ENCODE measurements around the gene CCNJL.
"Not testable (repeated sequence)": the region's sequence is repeated elsewhere in the genome, so short reads cannot be mapped to it uniquely, and the experiment has no call there.

The CCNJL gene

GRCh38 chr5:160254706-160255105 lies 57.7 kb downstream of the CCNJL start:
- Histone ChIP-seq H3K27ac (ENCODE audit: low read depth, low read length) (no peak overlapping the region), H3K9me3 (ENCODE audit: control insufficient read depth in 5 of 5, low read length in 5 of 5) (no peaks in the 10 kb centered on the region), H3K4me1 (ENCODE audit: control insufficient read depth in 5 of 5, insufficient read depth in 5 of 5, low read length in 5 of 5) (no peaks in the 10 kb centered on the region), H3K36me3 (ENCODE audit: control insufficient read depth in 5 of 5, insufficient read depth in 5 of 5, low read length in 5 of 5) (peaks cover 0 to 15% (median 2%) of the 10 kb centered on the region in 5 donors), H3K4me3 (ENCODE audit: low read depth in 1 of 5, low read length in 5 of 5) (no peak overlapping the region), H3K27me3 (ENCODE audit: control insufficient read depth in 5 of 5, insufficient read depth in 4 of 5, low read length in 5 of 5) (no peaks in the 10 kb centered on the region), H3K9ac (ENCODE audit: low read length in 5 of 5) (no peak overlapping the region)

DNA sequence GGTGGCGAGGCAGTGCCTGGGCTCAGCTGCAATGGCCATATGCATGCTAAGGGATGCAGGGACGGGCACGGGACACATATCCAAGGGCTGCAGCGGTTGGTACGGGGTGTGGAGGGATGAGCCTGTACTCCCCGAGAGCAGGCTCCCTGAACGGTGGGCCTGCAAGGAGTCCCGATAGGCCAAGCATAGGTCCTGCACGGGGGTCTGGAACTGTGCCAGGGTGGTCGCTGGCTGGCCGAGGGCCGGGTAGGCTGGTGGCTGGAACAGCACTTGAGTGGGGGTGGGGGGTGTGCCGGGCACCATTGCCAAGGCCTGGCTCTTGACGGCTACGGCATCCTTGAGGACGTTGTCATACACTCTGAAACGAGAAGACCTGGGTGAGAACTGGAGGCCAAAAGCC lies 58.9 kb downstream of the CCNJL start:
- Histone ChIP-seq H3K27me3 (ENCODE audit: control insufficient read depth in 5 of 5, insufficient read depth in 4 of 5, low read length in 5 of 5) (no peaks in the 10 kb centered on the region), H3K36me3 (ENCODE audit: control insufficient read depth in 5 of 5, insufficient read depth in 5 of 5, low read length in 5 of 5) (peaks cover 0 to 15% (median 2%) of the 10 kb centered on the region in 5 donors), H3K9ac (ENCODE audit: low read length in 5 of 5) (no peak overlapping the region), H3K4me1 (ENCODE audit: control insufficient read depth in 5 of 5, insufficient read depth in 5 of 5, low read length in 5 of 5) (no peaks in the 10 kb centered on the region), H3K27ac (ENCODE audit: low read depth, low read length) (no peak overlapping the region), H3K9me3 (ENCODE audit: control insufficient read depth in 5 of 5, low read length in 5 of 5) (no peaks in the 10 kb centered on the region), H3K4me3 (ENCODE audit: low read depth in 1 of 5, low read length in 5 of 5) (no peak overlapping the region)

DNA sequence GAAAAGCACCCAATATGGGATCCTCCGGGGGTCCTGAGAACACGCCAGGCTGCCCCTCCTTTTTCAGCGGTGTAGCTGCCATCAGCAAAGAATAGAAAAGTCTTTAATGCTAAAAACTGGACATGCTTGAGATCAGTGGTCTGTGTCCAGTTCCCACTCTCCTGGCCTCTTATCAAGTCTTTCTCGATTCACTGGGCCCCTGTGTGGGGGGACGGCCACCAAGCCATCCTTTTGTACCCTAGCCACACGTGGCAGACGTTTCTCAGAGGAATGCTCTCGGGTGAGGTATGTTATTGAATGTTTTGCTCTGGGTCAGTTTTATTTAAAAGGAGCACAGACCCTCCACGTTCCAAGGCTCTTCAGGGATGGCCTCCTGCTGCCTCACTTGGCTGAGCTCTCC lies 59.4 kb downstream of the CCNJL start:
- Histone ChIP-seq H3K27ac (ENCODE audit: low read depth, low read length) (no peak overlapping the region), H3K36me3 (ENCODE audit: control insufficient read depth in 5 of 5, insufficient read depth in 5 of 5, low read length in 5 of 5) (peaks cover 0 to 15% (median 2%) of the 10 kb centered on the region in 5 donors), H3K9me3 (ENCODE audit: control insufficient read depth in 5 of 5, low read length in 5 of 5) (no peaks in the 10 kb centered on the region), H3K4me1 (ENCODE audit: control insufficient read depth in 5 of 5, insufficient read depth in 5 of 5, low read length in 5 of 5) (no peaks in the 10 kb centered on the region), H3K9ac (ENCODE audit: low read length in 5 of 5) (no peak overlapping the region), H3K4me3 (ENCODE audit: low read depth in 1 of 5, low read length in 5 of 5) (no peak overlapping the region), H3K27me3 (ENCODE audit: control insufficient read depth in 5 of 5, insufficient read depth in 4 of 5, low read length in 5 of 5) (no peaks in the 10 kb centered on the region)

- Histone ChIP-seq H3K9ac (ENCODE audit: low read length in 5 of 5) (no peak overlapping the region), H3K4me3 (ENCODE audit: low read depth in 1 of 5, low read length in 5 of 5) (no peak overlapping the region), H3K36me3 (ENCODE audit: control insufficient read depth in 5 of 5, insufficient read depth in 5 of 5, low read length in 5 of 5) (peaks cover 0 to 15% (median 2%) of the 10 kb centered on the region in 5 donors), H3K4me1 (ENCODE audit: control insufficient read depth in 5 of 5, insufficient read depth in 5 of 5, low read length in 5 of 5) (no peaks in the 10 kb centered on the region), H3K9me3 (ENCODE audit: control insufficient read depth in 5 of 5, low read length in 5 of 5) (no peaks in the 10 kb centered on the region), H3K27me3 (ENCODE audit: control insufficient read depth in 5 of 5, insufficient read depth in 4 of 5, low read length in 5 of 5) (no peaks in the 10 kb centered on the region), H3K27ac (ENCODE audit: low read depth, low read length) (no peak overlapping the region)
Observed at GRCh38 chr5:160251406-160252155, 60.8 kb downstream of the CCNJL start.

- no peak overlapping the region for H3K9ac ChIP-seq (ENCODE audit: low read length in 5 of 5)
- H3K4me1 ChIP-seq (ENCODE audit: control insufficient read depth in 5 of 5, insufficient read depth in 5 of 5, low read length in 5 of 5) = no peaks in the 10 kb centered on the region
- H3K4me3 ChIP-seq (ENCODE audit: low read depth in 1 of 5, low read length in 5 of 5) = no peak overlapping the region
- H3K9me3 ChIP-seq (ENCODE audit: control insufficient read depth in 5 of 5, low read length in 5 of 5) = no peaks in the 10 kb centered on the region
- H3K36me3 ChIP-seq (ENCODE audit: control insufficient read depth in 5 of 5, insufficient read depth in 5 of 5, low read length in 5 of 5) = peaks cover 0 to 15% (median 2%) of the 10 kb centered on the region in 5 donors
- H3K27ac ChIP-seq (ENCODE audit: low read depth, low read length) = no peak overlapping the region
- no peaks in the 10 kb centered on the region for H3K27me3 ChIP-seq (ENCODE audit: control insufficient read depth in 5 of 5, insufficient read depth in 4 of 5, low read length in 5 of 5)
Observed at GRCh38 chr5:160250826-160251225, 61.5 kb downstream of the CCNJL start.

GRCh38 chr5:160250226-160250625 lies 62.1 kb downstream of the CCNJL start:
- Histone ChIP-seq H3K27me3 (ENCODE audit: control insufficient read depth in 5 of 5, insufficient read depth in 4 of 5, low read length in 5 of 5) (no peaks in the 10 kb centered on the region), H3K9me3 (ENCODE audit: control insufficient read depth in 5 of 5, low read length in 5 of 5) (no peaks in the 10 kb centered on the region), H3K36me3 (ENCODE audit: control insufficient read depth in 5 of 5, insufficient read depth in 5 of 5, low read length in 5 of 5) (peaks cover 0 to 15% (median 2%) of the 10 kb centered on the region in 5 donors), H3K9ac (ENCODE audit: low read length in 5 of 5) (no peak overlapping the region), H3K4me1 (ENCODE audit: control insufficient read depth in 5 of 5, insufficient read depth in 5 of 5, low read length in 5 of 5) (no peaks in the 10 kb centered on the region), H3K4me3 (ENCODE audit: low read depth in 1 of 5, low read length in 5 of 5) (no peak overlapping the region), H3K27ac (ENCODE audit: low read depth, low read length) (no peak overlapping the region)

DNA sequence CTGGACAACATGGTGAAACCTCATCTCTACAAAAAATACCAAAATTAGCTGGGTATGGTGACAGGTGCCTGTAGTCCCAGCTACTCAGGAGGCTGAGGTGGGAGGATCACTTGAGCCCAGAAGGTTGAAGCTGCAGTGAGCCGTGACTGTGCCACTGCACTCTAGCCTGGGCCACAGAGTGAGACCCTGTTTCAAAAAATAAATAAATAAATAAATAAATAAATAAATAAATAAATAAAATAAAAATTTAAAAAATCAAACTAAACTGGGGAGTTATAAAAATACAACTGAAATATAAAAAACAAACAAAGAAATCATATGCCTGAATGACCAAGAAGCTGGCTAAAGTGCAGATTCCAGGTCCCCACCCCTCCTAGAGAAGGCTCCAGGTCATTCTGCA lies 62.8 kb downstream of the CCNJL start:
- H3K36me3 ChIP-seq (ENCODE audit: control insufficient read depth in 5 of 5, insufficient read depth in 5 of 5, low read length in 5 of 5) = peaks cover 0 to 15% (median 2%) of the 10 kb centered on the region in 5 donors
- not testable (repeated sequence) for H3K27me3 ChIP-seq (ENCODE audit: control insufficient read depth in 5 of 5, insufficient read depth in 4 of 5, low read length in 5 of 5); H3K27ac ChIP-seq (ENCODE audit: low read depth, low read length); H3K9ac ChIP-seq (ENCODE audit: low read length in 5 of 5); H3K9me3 ChIP-seq (ENCODE audit: control insufficient read depth in 5 of 5, low read length in 5 of 5); H3K4me1 ChIP-seq (ENCODE audit: control insufficient read depth in 5 of 5, insufficient read depth in 5 of 5, low read length in 5 of 5); H3K4me3 ChIP-seq (ENCODE audit: low read depth in 1 of 5, low read length in 5 of 5)

DNA sequence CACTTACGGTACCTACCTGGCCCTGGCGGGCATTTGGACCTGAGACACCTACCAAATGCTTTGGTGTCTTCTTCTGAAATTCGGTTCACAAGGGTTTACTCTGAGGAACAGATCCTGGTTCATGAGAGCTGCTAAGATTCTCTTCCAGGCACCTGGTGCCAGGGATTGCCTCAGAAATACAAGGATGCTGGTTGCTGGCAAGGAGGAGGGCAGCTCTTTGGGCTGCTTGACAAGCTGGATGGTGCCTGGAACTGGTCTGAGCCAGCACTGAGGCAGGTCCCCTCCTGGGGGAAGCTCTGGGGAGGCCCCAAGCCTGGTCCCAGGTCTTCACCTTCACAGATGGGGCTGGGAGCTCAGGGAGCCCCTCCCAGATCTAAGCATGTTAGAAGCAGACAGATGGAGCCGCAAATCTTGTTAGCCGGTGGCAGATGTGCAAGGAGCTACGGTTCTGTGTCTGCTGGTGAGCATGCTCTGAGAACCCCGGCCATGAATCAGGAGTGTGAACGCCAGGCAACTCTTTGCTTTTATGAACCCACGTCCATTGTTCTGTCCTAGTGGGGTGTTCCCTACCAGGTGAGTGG lies 66.8 kb downstream of the CCNJL start:
- peaks cover 0 to 5% (median 0%) of the 10 kb centered on the region in 5 donors for H3K27me3 ChIP-seq (ENCODE audit: control insufficient read depth in 5 of 5, insufficient read depth in 4 of 5, low read length in 5 of 5)
- no peak overlapping the region for H3K4me3 ChIP-seq (ENCODE audit: low read depth in 1 of 5, low read length in 5 of 5)
- H3K9ac ChIP-seq (ENCODE audit: low read length in 5 of 5) = no peak overlapping the region
- no peaks in the 10 kb centered on the region for H3K4me1 ChIP-seq (ENCODE audit: control insufficient read depth in 5 of 5, insufficient read depth in 5 of 5, low read length in 5 of 5)
- no peaks in the 10 kb centered on the region for H3K9me3 ChIP-seq (ENCODE audit: control insufficient read depth in 5 of 5, low read length in 5 of 5)
- no peaks in the 10 kb centered on the region for H3K36me3 ChIP-seq (ENCODE audit: control insufficient read depth in 5 of 5, insufficient read depth in 5 of 5, low read length in 5 of 5)
- no peak overlapping the region for H3K27ac ChIP-seq (ENCODE audit: low read depth, low read length)

DNA sequence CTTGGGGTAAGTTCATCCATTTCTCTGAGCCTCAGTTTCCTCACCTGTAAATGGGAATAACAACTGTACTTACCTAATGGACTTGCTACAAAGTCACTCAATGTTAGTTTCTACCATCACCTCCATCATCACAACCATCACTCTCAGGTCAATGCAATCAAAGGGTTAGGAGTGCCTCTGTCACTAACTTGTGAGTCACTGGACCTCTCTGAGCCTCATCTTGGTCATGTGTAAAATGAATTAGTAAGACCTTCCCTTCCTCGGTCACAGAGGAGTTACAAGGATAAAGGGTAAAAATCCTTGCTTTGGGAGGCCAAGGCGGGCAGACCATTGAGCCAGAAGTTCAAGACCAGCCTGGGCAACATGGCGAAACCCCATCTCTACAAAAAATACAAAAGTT lies 70.2 kb downstream of the CCNJL start:
- Histone ChIP-seq H3K27me3 (ENCODE audit: control insufficient read depth in 5 of 5, insufficient read depth in 4 of 5, low read length in 5 of 5) (peaks cover 0 to 5% (median 0%) of the 10 kb centered on the region in 5 donors), H3K4me3 (ENCODE audit: low read depth in 1 of 5, low read length in 5 of 5) (no peak overlapping the region), H3K36me3 (ENCODE audit: control insufficient read depth in 5 of 5, insufficient read depth in 5 of 5, low read length in 5 of 5) (no peaks in the 10 kb centered on the region), H3K27ac (ENCODE audit: low read depth, low read length) (no peak overlapping the region), H3K4me1 (ENCODE audit: control insufficient read depth in 5 of 5, insufficient read depth in 5 of 5, low read length in 5 of 5) (no peaks in the 10 kb centered on the region), H3K9me3 (ENCODE audit: control insufficient read depth in 5 of 5, low read length in 5 of 5) (no peaks in the 10 kb centered on the region), H3K9ac (ENCODE audit: low read length in 5 of 5) (no peak overlapping the region)

DNA sequence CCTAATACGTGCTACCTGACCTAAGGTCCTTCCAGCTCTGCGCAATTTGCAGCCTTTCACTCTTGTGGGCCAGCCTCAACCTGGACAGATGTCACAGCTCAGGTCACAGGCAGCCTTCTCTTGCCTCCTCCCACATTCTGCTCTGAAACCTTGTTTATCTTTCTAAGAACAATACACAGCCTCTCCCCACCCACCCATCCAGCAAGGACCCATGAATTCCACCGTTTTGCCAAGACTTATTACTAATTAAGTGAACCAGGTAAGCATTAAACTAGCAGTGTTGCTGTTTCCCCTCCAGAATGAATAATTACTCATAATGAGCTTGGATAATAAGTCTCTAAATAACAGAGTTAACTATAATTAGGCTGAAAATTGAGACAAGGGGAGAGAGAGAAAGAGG lies 72.0 kb downstream of the CCNJL start:
- H3K27ac ChIP-seq (ENCODE audit: low read depth, low read length) = no peak overlapping the region
- no peaks in the 10 kb centered on the region for H3K4me1 ChIP-seq (ENCODE audit: control insufficient read depth in 5 of 5, insufficient read depth in 5 of 5, low read length in 5 of 5)
- no peak overlapping the region for H3K4me3 ChIP-seq (ENCODE audit: low read depth in 1 of 5, low read length in 5 of 5)
- peaks cover 0 to 5% (median 0%) of the 10 kb centered on the region in 5 donors for H3K27me3 ChIP-seq (ENCODE audit: control insufficient read depth in 5 of 5, insufficient read depth in 4 of 5, low read length in 5 of 5)
- H3K9me3 ChIP-seq (ENCODE audit: control insufficient read depth in 5 of 5, low read length in 5 of 5) = no peaks in the 10 kb centered on the region
- no peak overlapping the region for H3K9ac ChIP-seq (ENCODE audit: low read length in 5 of 5)
- H3K36me3 ChIP-seq (ENCODE audit: control insufficient read depth in 5 of 5, insufficient read depth in 5 of 5, low read length in 5 of 5) = no peaks in the 10 kb centered on the region

Measured in subcutaneous abdominal adipose tissue (tissue), 5 donors.